ENCODE data around the gene SEMA4G. TPM values are rescaled to one million over a fixed set of nuclear protein-coding genes. Genes with fewer than 3 reads are reported as not detected.

The SEMA4G gene
- total and polyA plus RNA-seq, 2 of the 8 experiments (the other 6 are each of a cell fraction or from before 2014, with no cell fraction given): 7.1 to 18.2 TPM

DNA sequence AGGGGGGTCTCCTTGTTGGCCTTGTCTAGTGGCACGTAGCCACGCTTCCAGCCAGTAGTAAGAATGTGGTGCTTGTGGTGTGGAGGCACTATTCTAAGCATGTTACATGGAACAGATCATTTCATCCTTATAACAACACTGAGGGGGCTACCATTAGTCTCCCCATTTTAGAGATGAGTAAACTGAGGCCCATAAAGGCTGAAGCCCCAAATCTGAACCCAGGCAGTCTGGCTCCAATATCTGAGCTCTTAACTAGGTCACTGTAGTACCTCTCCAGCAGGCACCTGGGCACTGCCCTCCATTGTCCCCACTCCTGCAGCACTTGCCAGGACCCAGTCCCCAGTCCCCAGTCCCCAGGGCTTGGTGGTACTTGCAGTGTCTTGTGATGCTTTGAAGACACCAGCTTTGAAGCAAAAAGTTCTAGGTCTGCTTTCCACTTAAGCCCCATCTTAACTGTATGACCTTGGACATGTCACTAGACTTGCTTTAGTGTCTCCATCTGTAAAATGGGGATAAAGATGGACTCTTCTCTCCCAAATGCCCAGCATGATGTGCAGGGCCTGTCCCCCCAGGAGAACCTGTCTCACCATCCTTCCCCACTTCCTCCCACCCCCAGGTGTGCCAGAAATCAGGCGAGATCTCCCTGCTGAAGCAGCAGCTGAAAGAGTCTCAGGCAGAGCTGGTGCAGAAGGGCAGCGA lies 36.7 kb downstream of the SEMA4G start (continued):
- TF ChIP-seq, protein P1, sequence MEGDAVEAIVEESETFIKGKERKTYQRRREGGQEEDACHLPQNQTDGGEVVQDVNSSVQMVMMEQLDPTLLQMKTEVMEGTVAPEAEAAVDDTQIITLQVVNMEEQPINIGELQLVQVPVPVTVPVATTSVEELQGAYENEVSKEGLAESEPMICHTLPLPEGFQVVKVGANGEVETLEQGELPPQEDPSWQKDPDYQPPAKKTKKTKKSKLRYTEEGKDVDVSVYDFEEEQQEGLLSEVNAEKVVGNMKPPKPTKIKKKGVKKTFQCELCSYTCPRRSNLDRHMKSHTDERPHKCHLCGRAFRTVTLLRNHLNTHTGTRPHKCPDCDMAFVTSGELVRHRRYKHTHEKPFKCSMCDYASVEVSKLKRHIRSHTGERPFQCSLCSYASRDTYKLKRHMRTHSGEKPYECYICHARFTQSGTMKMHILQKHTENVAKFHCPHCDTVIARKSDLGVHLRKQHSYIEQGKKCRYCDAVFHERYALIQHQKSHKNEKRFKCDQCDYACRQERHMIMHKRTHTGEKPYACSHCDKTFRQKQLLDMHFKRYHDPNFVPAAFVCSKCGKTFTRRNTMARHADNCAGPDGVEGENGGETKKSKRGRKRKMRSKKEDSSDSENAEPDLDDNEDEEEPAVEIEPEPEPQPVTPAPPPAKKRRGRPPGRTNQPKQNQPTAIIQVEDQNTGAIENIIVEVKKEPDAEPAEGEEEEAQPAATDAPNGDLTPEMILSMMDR (IDR thresholded peaks at IDR 0.05; ENCODE audit: control extremely low read depth in 1 of 3, insufficient read depth in 1 of 3, low read depth in 1 of 3, low read length in 3 of 3): no peak
- no peak for TF ChIP-seq POU5F1 (IDR thresholded peaks at IDR 0.05; ENCODE audit: low read depth, low read length)
- TF ChIP-seq FOSL1 (IDR thresholded peaks at IDR 0.05; ENCODE audit: insufficient read depth, low read depth, low read length): no peak
- no peak for TF ChIP-seq SP4 (IDR thresholded peaks at IDR 0.05; ENCODE audit: low read length)
- TF ChIP-seq YY1 (IDR thresholded peaks at IDR 0.05; ENCODE audit: low read depth, low read length): no peak

Measured in H1 (cell line).